GM18951 (cell line): ENCODE data around the gene INTS6L.
"Not testable (repeated sequence)": the region's sequence is repeated elsewhere in the genome, so short reads cannot be mapped to it uniquely, and the experiment has no call there.

Experiments used
- POLR2A ChIP-seq: IDR thresholded peaks from 4 replicates; pipeline ENCODE4 v1.6.1; 2011; ENCODE audit warnings: mild to moderate bottlenecking; ENCODE audit not compliant: insufficient read length, insufficient read depth; ENCODE audit errors: extremely low read depth
- in situ Hi-C: fragments of 300-500 bp; cut with MboI; formaldehyde crosslinking; loops from one replicate; pipeline ENCODE4 v1.12.0; 2022; ENCODE audit warnings: low sequenced_read_pairs, mixed read lengths, inconsistent platforms; ENCODE audit not compliant: unreplicated experiment

INTS6L gene

DNA sequence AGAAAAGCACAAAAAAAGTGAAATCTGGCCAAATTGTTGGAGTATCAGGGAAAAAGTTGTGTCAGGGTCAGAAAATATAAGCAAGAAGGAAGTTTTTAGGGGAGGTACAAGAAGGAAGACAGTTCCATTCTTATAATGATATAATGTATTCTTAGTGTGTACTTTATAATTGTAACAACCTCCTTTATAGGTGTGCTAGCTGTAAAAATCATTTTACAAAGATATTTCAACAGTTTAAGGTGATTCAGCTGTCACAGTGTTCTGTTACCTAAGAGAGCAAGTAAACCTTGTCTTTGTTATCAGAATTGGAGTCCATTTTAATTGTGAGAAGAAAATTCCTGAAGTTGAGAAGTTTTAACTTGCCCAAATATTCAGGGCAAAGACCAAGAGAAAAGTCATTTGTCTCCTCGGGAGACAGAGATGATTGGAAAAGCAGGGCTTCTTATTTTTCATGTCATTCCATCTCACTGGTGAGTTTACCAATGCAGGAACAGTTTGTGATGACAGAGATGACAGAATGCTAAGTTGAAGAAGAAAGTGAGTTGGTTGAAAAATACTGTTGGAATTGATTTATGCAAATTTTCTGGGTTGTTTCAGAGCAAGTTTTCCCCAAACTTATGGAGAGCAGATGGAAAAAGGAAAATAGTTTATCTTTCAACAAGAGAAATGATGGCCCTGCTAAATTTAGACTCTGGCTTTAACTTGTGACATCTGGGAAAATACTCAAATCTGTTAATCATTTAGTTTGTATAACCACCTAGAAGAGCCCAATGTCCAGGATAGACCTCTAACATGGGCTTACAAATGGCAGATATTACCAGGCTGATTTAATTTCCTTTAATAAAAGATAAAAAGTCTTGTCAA, 14.8 kb downstream of the INTS6L start:
- in situ Hi-C loops = no loop called here
- TF ChIP-seq POLR2A = no peak

GRCh38 chrX:135536877-135537276, 16.4 kb downstream of the INTS6L start:
- in situ Hi-C loops = no loop called here
- TF ChIP-seq POLR2A = no peak

GRCh38 chrX:135541351-135541750, 20.9 kb downstream of the INTS6L start:
- TF ChIP-seq POLR2A = no peak
- in situ Hi-C loops = no loop called here

DNA sequence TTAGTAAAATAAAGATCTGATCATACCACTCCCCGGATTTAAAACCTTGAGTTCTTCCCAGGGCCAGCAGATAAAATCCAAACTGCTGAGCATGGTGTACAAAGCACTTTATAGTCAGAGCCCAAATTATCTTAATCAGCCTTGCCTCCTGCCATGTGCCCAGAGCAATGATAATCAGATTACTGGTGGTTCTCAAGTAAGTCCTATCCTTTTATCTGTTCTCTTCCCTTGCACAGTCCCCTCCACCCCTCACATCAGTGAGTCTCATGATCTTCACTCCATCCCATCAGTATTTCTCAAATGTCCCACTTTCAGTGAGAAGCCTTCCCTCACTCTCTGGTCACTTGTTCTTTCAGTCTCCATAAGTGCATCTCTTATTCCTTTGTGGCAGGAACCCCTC, 22.7 kb downstream of the INTS6L start:
- in situ Hi-C loops = no loop called here
- TF ChIP-seq POLR2A = no peak

DNA sequence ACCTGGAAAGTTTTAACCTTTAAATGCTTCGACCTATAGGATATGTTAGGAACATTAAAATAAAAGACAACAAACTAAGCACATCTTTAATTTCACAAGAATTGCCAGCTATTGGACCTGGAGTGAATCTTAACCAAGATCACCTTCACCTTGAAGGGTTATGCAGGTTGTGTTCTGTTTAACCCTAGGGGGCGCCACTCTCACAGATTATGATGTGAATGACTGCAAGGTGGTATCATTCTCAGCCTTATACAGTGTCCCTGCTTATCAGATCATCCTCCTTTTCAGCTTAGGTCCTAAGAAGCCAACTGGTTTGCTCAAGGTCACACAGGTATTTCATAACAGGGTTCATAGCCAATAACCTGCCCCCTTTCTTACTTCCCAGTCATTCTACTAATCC, 23.5 kb downstream of the INTS6L start:
- no peak for TF ChIP-seq POLR2A
- in situ Hi-C loops = no loop called here

GRCh38 chrX:135544338-135544948, 24.0 kb downstream of the INTS6L start:
- in situ Hi-C loops = no loop called here
- TF ChIP-seq POLR2A = no peak

GRCh38 chrX:135547767-135548166, 27.3 kb downstream of the INTS6L start:
- in situ Hi-C loops = no loop called here
- TF ChIP-seq POLR2A = no peak

DNA sequence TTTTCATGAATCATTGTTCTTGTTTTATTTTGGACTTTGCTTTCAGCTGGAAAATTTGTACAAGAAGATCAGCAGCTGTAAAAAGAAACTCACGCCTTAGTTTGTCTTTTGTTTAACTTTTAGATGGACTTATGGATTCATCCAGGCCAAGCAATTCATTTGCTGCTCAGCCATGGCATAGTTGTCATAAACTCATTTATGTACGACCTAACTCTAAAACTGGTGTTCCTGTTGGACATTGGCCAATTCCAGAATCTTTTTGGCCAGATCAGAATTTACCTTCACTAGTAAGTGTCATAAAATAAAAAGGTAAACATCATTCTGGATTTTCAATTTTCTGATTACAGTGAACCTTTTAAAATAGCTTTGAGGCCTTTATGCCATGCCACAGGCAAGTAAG, 29.1 kb downstream of the INTS6L start:
- in situ Hi-C loops = no loop called here
- no peak for TF ChIP-seq POLR2A

DNA sequence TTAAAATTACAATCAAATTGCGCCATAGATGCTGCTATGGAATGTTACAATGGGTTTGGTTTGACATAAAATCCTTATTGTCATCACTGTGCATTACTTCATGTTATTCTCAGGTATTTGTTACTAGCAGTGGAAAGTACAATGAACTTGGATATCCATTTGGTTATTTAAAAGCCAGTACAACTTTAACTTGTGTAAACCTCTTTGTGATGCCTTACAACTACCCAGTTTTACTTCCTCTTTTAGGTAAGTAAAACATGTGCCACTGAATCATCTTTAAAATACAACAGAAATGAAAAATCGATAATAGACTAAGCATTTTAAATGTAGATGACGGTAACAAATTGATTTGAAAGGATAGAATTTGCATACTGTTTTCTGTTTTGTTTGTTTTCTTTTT, 35.6 kb downstream of the INTS6L start:
- in situ Hi-C loops = no loop called here
- no peak for TF ChIP-seq POLR2A

DNA sequence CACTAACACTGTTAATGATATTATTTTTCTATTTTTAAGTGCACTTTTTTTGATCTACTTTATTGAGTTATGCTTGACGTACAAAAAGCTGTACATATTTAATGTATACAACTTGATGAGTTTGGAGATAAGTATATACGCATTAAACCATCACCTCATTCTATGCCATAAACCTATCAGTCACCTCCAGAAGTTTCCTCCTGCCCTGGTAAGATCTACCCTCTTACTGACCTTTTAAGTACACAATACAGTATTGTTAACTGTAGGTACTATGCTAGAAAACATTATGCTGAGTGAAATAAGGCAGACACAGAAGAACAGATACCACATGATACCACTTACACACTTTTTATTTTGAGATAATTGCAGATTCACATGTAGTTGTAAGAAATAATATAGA, 36.9 kb downstream of the INTS6L start:
- in situ Hi-C loops = no loop called here
- TF ChIP-seq POLR2A = no peak

DNA sequence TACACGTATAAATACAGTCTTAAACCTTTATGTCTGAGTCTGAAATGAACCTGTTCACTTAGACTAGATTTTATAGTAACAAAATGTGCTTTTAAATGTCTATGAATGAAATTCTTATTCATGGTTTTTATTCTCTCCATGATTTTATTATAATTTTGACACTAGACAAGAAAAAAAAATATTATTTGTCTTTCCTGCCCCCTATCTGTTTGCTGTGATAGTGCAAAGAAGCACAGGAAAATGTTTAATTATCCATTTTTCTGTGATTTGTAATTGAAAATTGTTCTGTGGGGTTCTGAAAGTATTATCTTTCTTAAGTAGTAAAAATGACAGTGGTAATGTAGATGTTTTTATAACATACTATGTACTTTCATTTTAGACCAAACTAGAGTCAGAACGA, 52.0 kb downstream of the INTS6L start:
- TF ChIP-seq POLR2A = no peak
- in situ Hi-C loops = no loop called here

- in situ Hi-C loops = loop anchor here (10.0 kb wide), 1 partner anchor 97 kb away; no protein-coding TSS in a partner anchor
- no peak for TF ChIP-seq POLR2A
Observed at GRCh38 chrX:135581496-135581895, 61.0 kb downstream of the INTS6L start.

DNA sequence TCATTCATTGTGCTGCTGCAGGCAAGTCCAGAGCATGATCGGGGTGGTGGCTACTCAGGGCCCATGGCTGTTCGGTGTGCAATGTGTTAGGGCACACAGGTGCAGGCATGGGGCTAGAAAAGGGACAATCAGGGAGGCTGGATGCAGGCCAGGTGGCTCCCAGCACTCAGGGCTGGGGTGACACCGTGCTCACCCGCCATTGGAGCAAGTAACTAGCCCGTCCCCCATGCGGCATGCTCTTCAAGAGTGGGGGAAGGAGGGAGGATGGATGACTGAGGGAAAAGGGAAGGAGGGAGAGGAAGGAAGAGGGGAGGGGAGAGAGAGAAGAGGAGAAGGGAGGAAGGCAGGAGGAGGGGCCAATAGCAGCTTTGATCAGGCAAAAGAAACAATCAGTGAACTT, 64.7 kb downstream of the INTS6L start:
- in situ Hi-C loops = loop anchor here (10.0 kb wide), 1 partner anchor 100 kb away; no protein-coding TSS in a partner anchor
- TF ChIP-seq POLR2A = no peak

- no peak for TF ChIP-seq POLR2A
- in situ Hi-C loops = no loop called here
Observed at GRCh38 chrX:135591871-135592270, 71.4 kb downstream of the INTS6L start.

DNA sequence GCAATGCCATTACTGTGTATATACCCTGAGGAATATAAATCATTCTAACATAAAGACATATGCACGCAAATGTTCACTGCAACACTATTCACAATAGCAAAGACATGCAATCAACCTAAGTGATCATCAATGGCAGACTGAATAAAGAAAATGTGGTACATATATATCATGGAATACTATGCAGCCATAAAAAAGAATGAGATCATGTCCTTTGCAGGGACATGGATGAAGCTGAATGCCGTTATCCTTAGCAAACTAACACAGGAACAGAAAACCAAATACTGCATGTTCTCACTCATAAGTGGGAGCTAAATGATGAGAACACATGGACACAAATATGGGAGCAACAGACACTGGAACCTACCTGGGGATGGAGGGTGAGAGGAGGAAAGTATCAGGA, 73.6 kb downstream of the INTS6L start:
- in situ Hi-C loops = not testable (repeated sequence)

- in situ Hi-C loops = not testable (repeated sequence)
Observed at GRCh38 chrX:135594453-135594852, 74.0 kb downstream of the INTS6L start.
